ENCODE results near the gene ZNF107. TPM values are rescaled to one million over a fixed set of nuclear protein-coding genes. Genes with fewer than 3 reads are reported as not detected.

The ZNF107 gene
- total and polyA plus RNA-seq, 2 donors (not counting 3 experiments of a cell fraction or from before 2014, with no cell fraction given), result 0.77 to 5.8 TPM

GRCh38 chr7:64637521-64638445 lies 28.1 kb upstream of the ZNF107 start:
- Histone ChIP-seq H3K9ac (replicated peaks; ENCODE audit: extremely low read depth, insufficient read depth, low read length) (no peak overlapping the region), H3K36me3 (ENCODE audit: control insufficient read depth in 2 of 2, extremely low read depth in 1 of 2, insufficient read depth in 2 of 2, low read length in 2 of 2) (no peaks in the 10 kb centered on the region), H3K9me3 (replicated peaks; ENCODE audit: control insufficient read depth, insufficient read depth, low read length) (no peaks in the 10 kb centered on the region), H4K20me1 (replicated peaks; ENCODE audit: control insufficient read depth, extremely low read depth, insufficient read depth, low read length) (no peaks in the 10 kb centered on the region), H2AFZ (ENCODE audit: low read depth, low read length) (no peak overlapping the region), H3K4me2 (ENCODE audit: insufficient read depth, low read length) (no peak overlapping the region), H3K27ac (ENCODE audit: insufficient read depth, low read depth, low read length) (no peak overlapping the region), H3K27me3 (ENCODE audit: control insufficient read depth in 2 of 2, insufficient read depth in 2 of 2, low read length in 2 of 2) (no peaks in the 10 kb centered on the region), H3K79me2 (ENCODE audit: control insufficient read depth, insufficient read depth, low read length) (no peaks in the 10 kb centered on the region), H3K4me1 (ENCODE audit: control insufficient read depth, extremely low read depth, insufficient read depth, low read length) (no peaks in the 10 kb centered on the region), H3K4me3 (replicated peaks in 1 of 3; ENCODE audit: insufficient read depth in 1 of 3, low read depth in 1 of 3, low read length in 3 of 3) (no peak overlapping the region), H3K9me1 (replicated peaks; ENCODE audit: control insufficient read depth, extremely low read depth, insufficient read depth, low read length) (no peaks in the 10 kb centered on the region)
- DNase-seq (ENCODE audit: low read depth, low spot score) (no peak), FAIRE-seq (no peak)
- ChIA-PET POLR2A (no interaction called here), CTCF (no interaction called here)
- intact Hi-C loops (cut with micrococcal nuclease) (no loop called here), dilution Hi-C loops (cut with MboI; ENCODE audit: extremely low pct_ligation_motif_present, low sequenced_read_pairs) (no loop called here)
- no TSS peak for BruUV-seq (replicated peaks)
- TF ChIP-seq POLR2AphosphoS5 (IDR thresholded peaks at IDR 0.05; ENCODE audit: insufficient read depth, low read depth, low read length), result no peak
- no peak for TF ChIP-seq FOS (IDR thresholded peaks at IDR 0.05; ENCODE audit: borderline replicate concordance, insufficient read depth, low read length)
- TF ChIP-seq GATA2 (IDR thresholded peaks at IDR 0.05; ENCODE audit: insufficient read depth, insufficient read length, low read depth, low read length), result no peak

GRCh38 chr7:64638822-64639221 lies 27.1 kb upstream of the ZNF107 start:
- ChIA-PET POLR2A (no interaction called here), CTCF (no interaction called here)
- intact Hi-C loops (cut with micrococcal nuclease), result no loop called here
- no peaks in the 10 kb centered on the region for H3K9me3 ChIP-seq (replicated peaks; ENCODE audit: control insufficient read depth, insufficient read depth, low read length)
- H3K36me3 ChIP-seq (ENCODE audit: control insufficient read depth in 2 of 2, extremely low read depth in 1 of 2, insufficient read depth in 2 of 2, low read length in 2 of 2), result no peaks in the 10 kb centered on the region
- H3K4me1 ChIP-seq (ENCODE audit: control insufficient read depth, extremely low read depth, insufficient read depth, low read length), result no peaks in the 10 kb centered on the region
- H2AFZ ChIP-seq (ENCODE audit: low read depth, low read length), result no peak overlapping the region
- dilution Hi-C loops (cut with MboI; ENCODE audit: extremely low pct_ligation_motif_present, low sequenced_read_pairs), result no loop called here
- no peak for FAIRE-seq
- H3K9me1 ChIP-seq (replicated peaks; ENCODE audit: control insufficient read depth, extremely low read depth, insufficient read depth, low read length), result no peaks in the 10 kb centered on the region
- H4K20me1 ChIP-seq (replicated peaks; ENCODE audit: control insufficient read depth, extremely low read depth, insufficient read depth, low read length), result no peaks in the 10 kb centered on the region
- no TSS peak for BruUV-seq (replicated peaks)
- H3K27me3 ChIP-seq (ENCODE audit: control insufficient read depth in 2 of 2, insufficient read depth in 2 of 2, low read length in 2 of 2), result no peaks in the 10 kb centered on the region
- H3K4me2 ChIP-seq (ENCODE audit: insufficient read depth, low read length), result no peak overlapping the region
- DNase-seq (ENCODE audit: low read depth, low spot score), result no peak
- no peak overlapping the region for H3K27ac ChIP-seq (ENCODE audit: insufficient read depth, low read depth, low read length)
- no peak overlapping the region for H3K4me3 ChIP-seq (replicated peaks in 1 of 3; ENCODE audit: insufficient read depth in 1 of 3, low read depth in 1 of 3, low read length in 3 of 3)
- no peaks in the 10 kb centered on the region for H3K79me2 ChIP-seq (ENCODE audit: control insufficient read depth, insufficient read depth, low read length)
- TF ChIP-seq EZH2 (IDR thresholded peaks at IDR 0.05; ENCODE audit: borderline replicate concordance, low read depth, low read length, severe bottlenecking) (no peak), POLR2A (IDR thresholded peaks at IDR 0.05; ENCODE audit: low read depth, low read length) (no peak), POLR2AphosphoS5 (IDR thresholded peaks at IDR 0.05; ENCODE audit: insufficient read depth, low read depth, low read length) (no peak), MAX (IDR thresholded peaks at IDR 0.05; ENCODE audit: insufficient read depth, insufficient read length) (no peak), MYC (IDR thresholded peaks at IDR 0.05; ENCODE audit: low read depth, low read length) (no peak), GATA2 (IDR thresholded peaks at IDR 0.05; ENCODE audit: insufficient read depth, insufficient read length, low read depth, low read length) (no peak), CTCF (IDR thresholded peaks at IDR 0.05; ENCODE audit: extremely low read depth in 1 of 2, insufficient read depth in 1 of 2, low read depth in 1 of 2, low read length in 2 of 2) (no peak), JUN (IDR thresholded peaks at IDR 0.05; ENCODE audit: borderline replicate concordance, insufficient read depth, insufficient read length, low read depth) (no peak), FOS (IDR thresholded peaks at IDR 0.05; ENCODE audit: borderline replicate concordance, insufficient read depth, low read length) (no peak)
- no peak overlapping the region for H3K9ac ChIP-seq (replicated peaks; ENCODE audit: extremely low read depth, insufficient read depth, low read length)
